GM19397 (cell line): ENCODE results near the gene ANKRD2.

Source experiments
- ATAC-seq: cut with Tn5 transposase; IDR thresholded peaks from one replicate; pipeline ENCODE4 v1.9.1; 2021; ENCODE audit warnings: mild to moderate bottlenecking, moderate library complexity; ENCODE audit not compliant: unreplicated experiment

ANKRD2 gene

DNA sequence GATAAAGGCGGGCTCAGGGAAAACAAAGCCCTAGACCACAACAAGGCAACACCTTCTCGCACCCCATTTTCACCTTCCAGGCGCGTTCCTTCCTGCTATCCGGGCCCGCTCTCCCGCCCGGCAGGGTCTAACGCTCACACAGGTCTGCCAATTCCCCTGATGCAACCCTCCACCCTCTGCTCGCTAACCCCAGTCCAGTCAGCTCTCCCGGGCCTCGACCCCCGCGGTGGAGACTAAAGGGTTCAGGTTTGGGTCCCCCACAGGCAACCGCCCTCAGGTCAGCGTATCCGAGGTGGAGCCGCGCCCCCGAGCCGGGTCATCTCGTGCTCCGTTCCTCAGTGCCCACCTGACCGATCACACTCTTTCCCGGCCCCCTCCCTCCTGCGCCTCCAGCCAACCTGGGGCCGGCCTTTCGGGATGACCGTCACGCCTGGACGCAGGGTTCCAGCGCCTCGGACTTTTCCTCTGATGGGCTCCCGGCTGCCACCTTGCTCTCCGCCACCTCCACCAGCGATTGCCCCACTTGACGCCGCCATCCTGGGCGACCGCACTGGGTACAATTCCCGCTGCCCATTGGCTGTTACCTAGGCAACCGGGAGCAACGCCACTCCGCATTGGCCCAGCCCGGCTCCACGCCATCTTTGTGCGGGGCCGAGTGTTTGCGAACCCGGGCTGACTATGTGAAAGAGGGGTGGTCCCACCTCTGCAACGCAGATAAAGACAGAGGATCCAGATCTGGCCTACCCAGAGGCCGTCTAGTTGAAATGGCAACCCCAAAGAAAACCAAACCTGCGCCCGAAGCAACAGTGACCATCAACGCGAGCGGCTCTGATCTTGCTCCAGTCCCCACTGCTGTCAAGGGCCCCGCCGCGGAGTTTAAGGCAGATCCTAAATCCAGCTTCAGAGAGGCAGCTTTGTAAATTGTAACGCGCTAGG is 60.6 kb downstream of the ANKRD2 start, which contains the start of gene MORN4:
Gene MORN4, minus strand, starts transcription at position 552 of the 936 bp plus-strand sequence. CDS start 13,847 bp downstream, outside the sequence.
- ATAC-seq: peak; percentile 100
